ENCODE results near the gene HMMR. TPM values are rescaled to one million over a fixed set of nuclear protein-coding genes. Genes with fewer than 3 reads are reported as not detected.
A peak's percentile ranks its signal among the peaks of the same experiment; 100 is the strongest.
"Not testable (repeated sequence)": the region's sequence is repeated elsewhere in the genome, so short reads cannot be mapped to it uniquely, and the experiment has no call there.

The HMMR gene
- total RNA-seq, 1 donor from 2014 or later, result 0.72 TPM

GRCh38 chr5:163503106-163504078 is 43.0 kb downstream of the HMMR start:
- peak; percentile 30 for ATAC-seq
- intact Hi-C loops (cut with micrococcal nuclease), result loop anchor here (2.0 kb wide), 1 partner anchor 43 kb away; the partner anchor contains the start of genes HMMR and NUDCD2
- peak; percentile 73 for DNase-seq

- ATAC-seq (peak; percentile 36), DNase-seq (peak; percentile 40)
- intact Hi-C loops (cut with micrococcal nuclease), result loop anchor here (2.0 kb wide), 1 partner anchor 44 kb away; the partner anchor contains the start of genes HMMR and NUDCD2
Observed at GRCh38 chr5:163504079-163504931, 43.9 kb downstream of the HMMR start.

GRCh38 chr5:163505049-163505367 is 44.6 kb downstream of the HMMR start:
- DNase-seq, result no peak
- intact Hi-C loops (cut with micrococcal nuclease), result loop anchor here (2.0 kb wide), 1 partner anchor 44 kb away; the partner anchor contains the start of genes HMMR and NUDCD2
- peak; percentile 1 for ATAC-seq

GRCh38 chr5:163505368-163506094 is 45.1 kb downstream of the HMMR start, which contains the start of gene MAT2B:
TSS of gene MAT2B (plus strand) at chr5:163505619. CDS start at chr5:163505687, 68 bp downstream.
- intact Hi-C loops (cut with micrococcal nuclease), result loop anchor here (2.0 kb wide), 1 partner anchor 45 kb away; the partner anchor contains the start of genes HMMR and NUDCD2
- DNase-seq (peak; percentile 98), ATAC-seq (peak; percentile 97)

- no peak for DNase-seq
- intact Hi-C loops (cut with micrococcal nuclease), result no loop called here
- no peak for ATAC-seq
Observed at GRCh38 chr5:163506095-163506457, 45.6 kb downstream of the HMMR start.

- intact Hi-C loops (cut with micrococcal nuclease), result no loop called here
- DNase-seq (no peak), ATAC-seq (no peak)
Observed at GRCh38 chr5:163506726-163507125, 46.3 kb downstream of the HMMR start.

GRCh38 chr5:163508753-163509152 is 48.3 kb downstream of the HMMR start:
- ATAC-seq (no peak), DNase-seq (no peak)
- intact Hi-C loops (cut with micrococcal nuclease), result no loop called here

- ATAC-seq (no peak), DNase-seq (no peak)
- intact Hi-C loops (cut with micrococcal nuclease), result no loop called here
Observed at GRCh38 chr5:163509291-163509951, 49.0 kb downstream of the HMMR start.

GRCh38 chr5:163512526-163512925 is 52.1 kb downstream of the HMMR start:
- DNase-seq (no peak), ATAC-seq (no peak)
- intact Hi-C loops (cut with micrococcal nuclease), result no loop called here

GRCh38 chr5:163525096-163525495 is 64.7 kb downstream of the HMMR start:
- DNase-seq, result no peak
- intact Hi-C loops (cut with micrococcal nuclease), result no loop called here

GRCh38 chr5:163529698-163530097 is 69.3 kb downstream of the HMMR start:
- intact Hi-C loops (cut with micrococcal nuclease), result no loop called here
- DNase-seq (peak; percentile 48), ATAC-seq (peak; percentile 94)

More at GRCh38 chr5:163525096-163525495, 64.7 kb downstream of the HMMR start:
- ATAC-seq, result no peak

GRCh38 chr5:163531272-163531671 is 70.8 kb downstream of the HMMR start:
- ATAC-seq (no peak), DNase-seq (no peak)
- intact Hi-C loops (cut with micrococcal nuclease), result no loop called here

- intact Hi-C loops (cut with micrococcal nuclease), result no loop called here
- ATAC-seq (no peak), DNase-seq (no peak)
Observed at GRCh38 chr5:163532171-163533084, 72.0 kb downstream of the HMMR start.

GRCh38 chr5:163533223-163533622 is 72.8 kb downstream of the HMMR start:
- DNase-seq, result no peak

GRCh38 chr5:163534492-163535094 is 74.2 kb downstream of the HMMR start:
- intact Hi-C loops (cut with micrococcal nuclease), result no loop called here
- ATAC-seq (peak; percentile 88), DNase-seq (peak; percentile 39)

More at GRCh38 chr5:163533223-163533622, 72.8 kb downstream of the HMMR start:
- no peak for ATAC-seq
- intact Hi-C loops (cut with micrococcal nuclease), result no loop called here

- ATAC-seq (peak; percentile 55), DNase-seq (no peak)
- intact Hi-C loops (cut with micrococcal nuclease), result no loop called here
Observed at GRCh38 chr5:163535290-163535689, 74.9 kb downstream of the HMMR start.

GRCh38 chr5:163536442-163536841 is 76.0 kb downstream of the HMMR start:
- DNase-seq; intact Hi-C loops (cut with micrococcal nuclease); ATAC-seq: not testable (repeated sequence)
